Measurements from ENCODE around the gene CAMK2B. TPM values are rescaled to one million over a fixed set of nuclear protein-coding genes. Genes with fewer than 3 reads are reported as not detected.
A peak's percentile ranks its signal among the peaks of the same experiment; 100 is the strongest.

Gene CAMK2B
- total and polyA plus RNA-seq, 7 experiments from 2014 or later: 0.12 to 0.61 TPM; not detected in 5

DNA sequence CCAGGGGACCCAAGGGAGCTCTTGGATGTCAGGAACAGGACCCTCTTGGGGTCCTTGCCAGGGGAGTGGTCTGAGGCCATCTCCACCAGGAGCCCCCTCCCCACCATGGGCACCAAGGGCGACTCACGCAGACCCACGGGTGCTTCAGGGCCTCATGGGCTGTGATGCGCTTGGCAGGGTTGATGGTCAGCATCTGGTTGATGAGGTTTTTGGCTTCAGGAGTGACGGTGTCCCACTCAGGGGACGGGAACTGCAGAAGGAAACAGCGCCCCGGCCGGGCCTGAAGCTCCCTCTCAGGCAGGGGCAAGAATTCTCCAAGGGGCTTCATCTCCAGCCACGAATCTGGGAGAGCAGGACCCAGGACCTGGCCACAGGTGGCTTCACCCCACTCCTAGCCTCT, 83.3 kb downstream of the CAMK2B start:
- Histone ChIP-seq H3K4me3 (ENCODE audit: low read length) (no peak overlapping the region), H3K27ac (ENCODE audit: low read depth, low read length) (no peak overlapping the region), H3K9me3 (ENCODE audit: control insufficient read depth in 2 of 3, low read length in 3 of 3) (no peaks in the 10 kb centered on the region), H3K27me3 (ENCODE audit: control insufficient read depth in 2 of 2, insufficient read depth in 2 of 2, low read length in 2 of 2) (no peaks in the 10 kb centered on the region), H3K4me1 (ENCODE audit: control insufficient read depth in 2 of 2, insufficient read depth in 2 of 2, low read length in 2 of 2) (no peaks in the 10 kb centered on the region), H3K36me3 (ENCODE audit: control insufficient read depth in 2 of 3, insufficient read depth in 3 of 3, low read length in 3 of 3) (no peaks in the 10 kb centered on the region)
- ChIA-PET CTCF (interaction anchor here (0.7 to 3.5 kb wide), 4 partner anchors 36 to 324 kb away, joined by 3 to 27 read pairs (median 5); no protein-coding TSS in a partner anchor), POLR2A (no interaction called here)
- DNase-seq: no peak
- Mint-ChIP-seq H3K27me3 (no peaks in the 10 kb centered on the region), H3K4me1 (peaks cover 0 to 4% (median 0%) of the 10 kb centered on the region in 7 donors), H3K36me3 (no peaks in the 10 kb centered on the region), H3K4me3 (no peak overlapping the region), H3K27ac (no peak overlapping the region), H3K9me3 (no peaks in the 10 kb centered on the region)
- intact Hi-C loops (cut with micrococcal nuclease): loop anchor here (5.0 to 10.0 kb wide), 5 partner anchors 135 to 895 kb away; partner anchors contain the start of gene H2AZ2 (in 1 of the 2)
- no peak for ATAC-seq

- H3K4me3 ChIP-seq (ENCODE audit: low read length): peak overlapping the region; percentile 27
Measured at GRCh38 chr7:44240983-44241510, 84.3 kb downstream of the CAMK2B start.

GRCh38 chr7:44240376-44240775, 85.0 kb downstream of the CAMK2B start:
- Mint-ChIP-seq H3K36me3 (no peaks in the 10 kb centered on the region), H3K4me3 (no peak overlapping the region), H3K9me3 (no peaks in the 10 kb centered on the region), H3K27me3 (peaks cover 0 to 3% (median 0%) of the 10 kb centered on the region in 5 donors), H3K27ac (no peak overlapping the region), H3K4me1 (peaks cover 0 to 4% (median 0%) of the 10 kb centered on the region in 7 donors)
- CTCF ChIA-PET: interaction anchor here (0.5 to 3.5 kb wide), 13 partner anchors 9 to 326 kb away, joined by 3 to 27 read pairs (median 4); no protein-coding TSS in a partner anchor
- DNase-seq (no peak), ATAC-seq (no peak)
- intact Hi-C loops (cut with micrococcal nuclease): loop anchor here (2.0 to 10.0 kb wide), 6 partner anchors 16 to 897 kb away; partner anchors contain the start of gene H2AZ2 (in 1 of the 2)
- Histone ChIP-seq H3K4me1 (ENCODE audit: control insufficient read depth in 2 of 2, insufficient read depth in 2 of 2, low read length in 2 of 2) (no peaks in the 10 kb centered on the region), H3K4me3 (ENCODE audit: low read length) (no peak overlapping the region), H3K9me3 (ENCODE audit: control insufficient read depth in 2 of 3, low read length in 3 of 3) (no peaks in the 10 kb centered on the region), H3K27me3 (ENCODE audit: control insufficient read depth in 2 of 2, insufficient read depth in 2 of 2, low read length in 2 of 2) (no peaks in the 10 kb centered on the region), H3K27ac (ENCODE audit: low read depth, low read length) (no peak overlapping the region), H3K36me3 (ENCODE audit: control insufficient read depth in 2 of 3, insufficient read depth in 3 of 3, low read length in 3 of 3) (no peaks in the 10 kb centered on the region)
- POLR2A ChIA-PET: interaction anchor here (1.1 to 1.3 kb wide), 2 partner anchors 249 to 331 kb away, joined by 3 to 4 read pairs; no protein-coding TSS in a partner anchor

More at GRCh38 chr7:44240983-44241510, 84.3 kb downstream of the CAMK2B start:
- ATAC-seq (peak; percentile 81), DNase-seq (peak; percentile 40 to 70 (median 66))
- no peaks in the 10 kb centered on the region for H3K4me1 ChIP-seq (ENCODE audit: control insufficient read depth in 2 of 2, insufficient read depth in 2 of 2, low read length in 2 of 2)
- intact Hi-C loops (cut with micrococcal nuclease): loop anchor here (1.0 to 10.0 kb wide), 9 partner anchors 16 to 896 kb away; partner anchors contain the start of gene H2AZ2 (in 1 of the 2)
- H3K27ac Mint-ChIP-seq: peak overlapping the region in 2 of 9 donors; percentile 39 to 62
- no peaks in the 10 kb centered on the region for H3K27me3 ChIP-seq (ENCODE audit: control insufficient read depth in 2 of 2, insufficient read depth in 2 of 2, low read length in 2 of 2)
- H3K4me3 Mint-ChIP-seq: peak overlapping the region in 8 of 10 donors; percentile 37 to 69 (median 50)
- peaks cover 0 to 3% (median 0%) of the 10 kb centered on the region in 5 donors for H3K27me3 Mint-ChIP-seq
- POLR2A ChIA-PET: interaction anchor here (1.1 to 1.3 kb wide), 2 partner anchors 249 to 330 kb away, joined by 3 to 4 read pairs; no protein-coding TSS in a partner anchor
- CTCF ChIA-PET: interaction anchor here (0.5 to 3.5 kb wide), 16 partner anchors 8 to 325 kb away, joined by 3 to 27 read pairs (median 4); no protein-coding TSS in a partner anchor
- no peaks in the 10 kb centered on the region for H3K36me3 Mint-ChIP-seq
- H3K4me1 Mint-ChIP-seq: peaks cover 0 to 4% (median 0%) of the 10 kb centered on the region in 7 donors
- no peaks in the 10 kb centered on the region for H3K9me3 ChIP-seq (ENCODE audit: control insufficient read depth in 2 of 3, low read length in 3 of 3)
- no peaks in the 10 kb centered on the region for H3K9me3 Mint-ChIP-seq
- no peaks in the 10 kb centered on the region for H3K36me3 ChIP-seq (ENCODE audit: control insufficient read depth in 2 of 3, insufficient read depth in 3 of 3, low read length in 3 of 3)
- no peak overlapping the region for H3K27ac ChIP-seq (ENCODE audit: low read depth, low read length)

DNA sequence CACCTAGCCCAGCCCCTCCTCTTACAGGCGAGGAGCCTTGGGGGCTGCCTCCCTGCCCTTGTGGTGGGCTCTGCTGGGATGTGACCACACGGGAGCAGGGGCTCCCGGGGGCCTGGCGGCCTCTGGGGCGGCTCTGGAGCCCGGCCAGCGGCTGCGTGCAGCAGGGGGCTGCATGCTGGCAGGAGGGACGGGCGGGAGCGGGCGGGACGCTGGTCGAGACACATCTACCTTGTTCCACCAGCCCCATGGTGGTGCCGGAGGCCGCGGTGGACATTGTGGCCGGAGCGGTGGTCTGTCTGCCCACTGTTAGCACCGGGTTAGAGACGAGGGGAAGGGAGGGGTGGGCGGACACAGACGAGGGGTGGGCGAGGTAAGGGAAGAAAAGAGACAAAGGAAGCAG, 86.0 kb downstream of the CAMK2B start:
- peaks cover 0 to 3% (median 0%) of the 10 kb centered on the region in 5 donors for H3K27me3 Mint-ChIP-seq
- no peaks in the 10 kb centered on the region for H3K9me3 ChIP-seq (ENCODE audit: control insufficient read depth in 2 of 3, low read length in 3 of 3)
- H3K36me3 Mint-ChIP-seq: no peaks in the 10 kb centered on the region
- no peaks in the 10 kb centered on the region for H3K9me3 Mint-ChIP-seq
- ATAC-seq (no peak), DNase-seq (no peak)
- H3K27ac Mint-ChIP-seq: no peak overlapping the region
- H3K4me1 Mint-ChIP-seq: peaks cover 0 to 4% (median 0%) of the 10 kb centered on the region in 7 donors
- H3K4me1 ChIP-seq (ENCODE audit: control insufficient read depth in 2 of 2, insufficient read depth in 2 of 2, low read length in 2 of 2): no peaks in the 10 kb centered on the region
- H3K27me3 ChIP-seq (ENCODE audit: control insufficient read depth in 2 of 2, insufficient read depth in 2 of 2, low read length in 2 of 2): no peaks in the 10 kb centered on the region
- CTCF ChIA-PET: interaction anchor here (3.5 kb wide), 1 partner anchor 327 kb away, joined by 27 read pairs; no protein-coding TSS in a partner anchor
- POLR2A ChIA-PET: no interaction called here
- no peaks in the 10 kb centered on the region for H3K36me3 ChIP-seq (ENCODE audit: control insufficient read depth in 2 of 3, insufficient read depth in 3 of 3, low read length in 3 of 3)
- intact Hi-C loops (cut with micrococcal nuclease): no loop called here
- H3K27ac ChIP-seq (ENCODE audit: low read depth, low read length): no peak overlapping the region
- no peak overlapping the region for H3K4me3 Mint-ChIP-seq
- H3K4me3 ChIP-seq (ENCODE audit: low read length): no peak overlapping the region

DNA sequence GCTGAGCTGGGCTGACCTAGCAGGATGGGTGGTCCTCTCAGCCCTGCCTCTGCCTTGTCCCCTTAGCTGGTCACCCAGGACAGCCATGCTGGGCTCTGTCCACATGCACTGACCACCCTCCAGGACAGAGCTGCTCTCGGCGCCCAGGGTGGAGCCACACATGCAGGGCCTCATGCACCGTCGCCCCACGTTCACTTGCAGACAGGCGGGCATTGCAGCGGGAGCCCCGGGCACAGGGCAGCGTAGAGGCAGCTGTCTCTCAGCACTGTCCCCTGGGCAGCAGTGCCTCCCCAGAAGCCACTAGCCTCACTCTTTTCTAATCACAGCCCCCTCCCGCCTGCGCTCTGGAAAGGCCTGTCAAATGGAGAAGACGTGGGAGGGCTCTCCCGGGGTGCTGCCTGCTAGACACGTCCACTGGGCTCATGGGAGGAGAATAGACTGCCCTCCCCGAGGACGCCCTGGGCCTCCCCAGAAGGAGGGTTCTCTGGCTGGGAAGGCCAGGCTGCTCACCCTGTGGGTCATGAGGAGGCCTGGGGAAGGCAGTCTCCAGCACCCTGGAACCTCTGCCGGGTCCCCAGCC, 87.2 kb downstream of the CAMK2B start:
- Histone ChIP-seq H3K4me1 (ENCODE audit: control insufficient read depth in 2 of 2, insufficient read depth in 2 of 2, low read length in 2 of 2) (no peaks in the 10 kb centered on the region), H3K4me3 (ENCODE audit: low read length) (no peak overlapping the region), H3K27ac (ENCODE audit: low read depth, low read length) (no peak overlapping the region), H3K36me3 (ENCODE audit: control insufficient read depth in 2 of 3, insufficient read depth in 3 of 3, low read length in 3 of 3) (no peaks in the 10 kb centered on the region), H3K27me3 (ENCODE audit: control insufficient read depth in 2 of 2, insufficient read depth in 2 of 2, low read length in 2 of 2) (no peaks in the 10 kb centered on the region), H3K9me3 (ENCODE audit: control insufficient read depth in 2 of 3, low read length in 3 of 3) (no peaks in the 10 kb centered on the region)
- H3K27me3 Mint-ChIP-seq: peaks cover 0 to 3% (median 0%) of the 10 kb centered on the region in 5 donors
- no peaks in the 10 kb centered on the region for H3K9me3 Mint-ChIP-seq
- intact Hi-C loops (cut with micrococcal nuclease): no loop called here
- peaks cover 0 to 4% (median 0%) of the 10 kb centered on the region in 7 donors for H3K4me1 Mint-ChIP-seq
- DNase-seq (no peak), ATAC-seq (no peak)
- no peak overlapping the region for H3K27ac Mint-ChIP-seq
- CTCF ChIA-PET: no interaction called here
- no peaks in the 10 kb centered on the region for H3K36me3 Mint-ChIP-seq
- POLR2A ChIA-PET: no interaction called here
- no peak overlapping the region for H3K4me3 Mint-ChIP-seq

DNA sequence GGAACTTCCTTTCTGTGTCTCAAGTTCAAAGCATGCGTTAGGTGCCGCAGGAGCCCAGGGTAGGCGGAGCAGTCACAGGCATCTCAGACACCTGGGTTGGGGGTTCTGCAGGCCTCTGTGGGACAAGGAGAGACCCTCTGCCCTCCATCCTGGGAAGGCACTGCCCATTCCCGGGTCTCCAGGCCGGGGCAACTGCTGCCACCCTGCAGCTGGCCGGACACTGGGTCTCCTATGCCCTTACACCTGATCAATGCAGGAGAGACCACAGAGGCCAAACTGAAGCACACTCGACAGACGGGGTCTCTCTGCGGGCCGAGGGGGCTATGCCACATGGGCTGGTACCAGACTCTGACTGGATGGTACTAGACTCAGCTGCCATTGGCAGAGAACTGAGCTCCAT, 87.7 kb downstream of the CAMK2B start:
- Mint-ChIP-seq H3K27ac (no peak overlapping the region), H3K36me3 (no peaks in the 10 kb centered on the region), H3K27me3 (peaks cover 0 to 3% (median 0%) of the 10 kb centered on the region in 5 donors), H3K4me3 (no peak overlapping the region), H3K4me1 (peaks cover 0 to 4% (median 0%) of the 10 kb centered on the region in 7 donors), H3K9me3 (peaks cover 0 to under 1% (median 0%) of the 10 kb centered on the region in 11 donors)
- H3K9me3 ChIP-seq (ENCODE audit: control insufficient read depth in 2 of 3, low read length in 3 of 3): no peaks in the 10 kb centered on the region
- DNase-seq (no peak), ATAC-seq (no peak)
- H3K27me3 ChIP-seq (ENCODE audit: control insufficient read depth in 2 of 2, insufficient read depth in 2 of 2, low read length in 2 of 2): no peaks in the 10 kb centered on the region
- no peaks in the 10 kb centered on the region for H3K36me3 ChIP-seq (ENCODE audit: control insufficient read depth in 2 of 3, insufficient read depth in 3 of 3, low read length in 3 of 3)
- POLR2A ChIA-PET: no interaction called here
- H3K27ac ChIP-seq (ENCODE audit: low read depth, low read length): no peak overlapping the region
- no peak overlapping the region for H3K4me3 ChIP-seq (ENCODE audit: low read length)
- no peaks in the 10 kb centered on the region for H3K4me1 ChIP-seq (ENCODE audit: control insufficient read depth in 2 of 2, insufficient read depth in 2 of 2, low read length in 2 of 2)
- CTCF ChIA-PET: no interaction called here
- intact Hi-C loops (cut with micrococcal nuclease): no loop called here

Data from naive thymus-derived CD4-positive, alpha-beta T cell (primary cell).